ENCODE data around the gene APP. TPM values are rescaled to one million over a fixed set of nuclear protein-coding genes. Genes with fewer than 3 reads are reported as not detected.

APP gene
- total RNA-seq, 4 donors from 2014 or later, result 471 to 1,291 (median 672) TPM

DNA sequence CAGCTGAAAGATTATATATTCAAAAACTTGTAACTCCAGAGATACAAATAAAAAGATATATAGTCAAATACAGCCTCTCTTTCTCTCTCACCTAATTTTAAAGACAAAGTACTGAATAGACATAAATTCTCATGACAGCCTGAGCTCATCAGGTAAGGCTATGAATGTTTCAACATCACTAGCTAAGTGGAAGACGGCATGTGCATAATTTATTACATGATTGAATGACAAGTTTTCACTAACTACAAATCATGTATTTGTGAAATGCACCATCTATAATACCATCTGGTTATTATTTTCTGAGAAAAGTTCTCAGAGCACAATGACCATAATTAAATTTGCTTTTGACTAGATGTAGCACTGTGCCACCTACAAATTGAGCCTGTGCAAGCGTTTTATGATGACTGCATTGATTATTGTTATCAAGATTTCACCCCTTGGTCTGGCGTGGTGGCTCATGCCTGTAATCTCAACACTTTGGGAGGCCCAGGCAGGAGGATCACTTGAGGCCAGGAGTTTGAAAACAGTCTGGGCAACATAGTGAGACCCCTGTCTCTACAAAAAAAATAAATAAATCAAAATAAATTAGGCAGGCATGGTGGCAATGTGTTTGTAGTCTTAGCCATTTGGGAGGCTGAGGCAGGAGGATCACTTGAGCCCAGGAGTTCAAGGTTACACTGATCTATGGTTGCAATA is 128.2 kb downstream of the APP start:
- no peaks in the 10 kb centered on the region for H3K9me3 ChIP-seq
- H3K4me1 ChIP-seq, result no peaks in the 10 kb centered on the region
- no peaks in the 10 kb centered on the region for H3K27me3 ChIP-seq
- WGBS, 2 donors (ENCODE audit: low coverage in 1 of 2), result 83 to 87% methylated on average over 2 to 3 of the region's 3 CpGs
- DNase-seq, result no peak
- H3K27ac ChIP-seq, result no peak overlapping the region
- TF ChIP-seq POLR2A (IDR thresholded peaks at IDR 0.05), result no peak
- no peak for TF ChIP-seq EP300 (IDR thresholded peaks at IDR 0.05; ENCODE audit: low read depth)
- TF ChIP-seq, protein P1, sequence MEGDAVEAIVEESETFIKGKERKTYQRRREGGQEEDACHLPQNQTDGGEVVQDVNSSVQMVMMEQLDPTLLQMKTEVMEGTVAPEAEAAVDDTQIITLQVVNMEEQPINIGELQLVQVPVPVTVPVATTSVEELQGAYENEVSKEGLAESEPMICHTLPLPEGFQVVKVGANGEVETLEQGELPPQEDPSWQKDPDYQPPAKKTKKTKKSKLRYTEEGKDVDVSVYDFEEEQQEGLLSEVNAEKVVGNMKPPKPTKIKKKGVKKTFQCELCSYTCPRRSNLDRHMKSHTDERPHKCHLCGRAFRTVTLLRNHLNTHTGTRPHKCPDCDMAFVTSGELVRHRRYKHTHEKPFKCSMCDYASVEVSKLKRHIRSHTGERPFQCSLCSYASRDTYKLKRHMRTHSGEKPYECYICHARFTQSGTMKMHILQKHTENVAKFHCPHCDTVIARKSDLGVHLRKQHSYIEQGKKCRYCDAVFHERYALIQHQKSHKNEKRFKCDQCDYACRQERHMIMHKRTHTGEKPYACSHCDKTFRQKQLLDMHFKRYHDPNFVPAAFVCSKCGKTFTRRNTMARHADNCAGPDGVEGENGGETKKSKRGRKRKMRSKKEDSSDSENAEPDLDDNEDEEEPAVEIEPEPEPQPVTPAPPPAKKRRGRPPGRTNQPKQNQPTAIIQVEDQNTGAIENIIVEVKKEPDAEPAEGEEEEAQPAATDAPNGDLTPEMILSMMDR (IDR thresholded peaks at IDR 0.05), result no peak
- TF ChIP-seq POLR2AphosphoS5 (IDR thresholded peaks at IDR 0.05), result no peak
- intact Hi-C loops (cut with DNase I; ENCODE audit: low total_unique reads) (no loop called here), in situ Hi-C loops (cut with MboI; ENCODE audit: low pct_ligation_motif_present in 1 of 4, low pct_unique_long_range_greater_than_20kb in 1 of 4, low sequenced_read_pairs in 3 of 4) (no loop called here)
- H3K4me3 ChIP-seq, result no peak overlapping the region
- H3K36me3 ChIP-seq, result peaks cover 0 to 4% (median 0%) of the 10 kb centered on the region in 4 donors

- DNase-seq, result no peak
- Histone ChIP-seq H3K9me3 (no peaks in the 10 kb centered on the region), H3K4me1 (no peaks in the 10 kb centered on the region), H3K27ac (no peak overlapping the region), H3K4me3 (no peak overlapping the region), H3K36me3 (peaks cover 0 to 4% (median 0%) of the 10 kb centered on the region in 4 donors), H3K27me3 (no peaks in the 10 kb centered on the region)
- TF ChIP-seq POLR2AphosphoS5 (IDR thresholded peaks at IDR 0.05), result no peak
- TF ChIP-seq, protein P1 (IDR thresholded peaks at IDR 0.05), result no peak
- no peak for TF ChIP-seq EP300 (IDR thresholded peaks at IDR 0.05; ENCODE audit: low read depth)
- TF ChIP-seq POLR2A (IDR thresholded peaks at IDR 0.05), result no peak
- in situ Hi-C loops (cut with MboI; ENCODE audit: low pct_ligation_motif_present in 1 of 4, low pct_unique_long_range_greater_than_20kb in 1 of 4, low sequenced_read_pairs in 3 of 4), result no loop called here
- intact Hi-C loops (cut with DNase I; ENCODE audit: low total_unique reads), result no loop called here
- WGBS, 2 donors (ENCODE audit: low coverage in 1 of 2), result 65 to 72% methylated on average over 3 of the region's 3 CpGs
Observed at GRCh38 chr21:26041431-26042180, 129.0 kb downstream of the APP start.

- H3K36me3 ChIP-seq, result no peaks in the 10 kb centered on the region
- no peak overlapping the region for H3K4me3 ChIP-seq
- no peaks in the 10 kb centered on the region for H3K4me1 ChIP-seq
- H3K27me3 ChIP-seq, result no peaks in the 10 kb centered on the region
- WGBS, 2 donors (ENCODE audit: low coverage in 1 of 2), result 96 to 99% methylated on average over 4 of the region's 4 CpGs
- intact Hi-C loops (cut with DNase I; ENCODE audit: low total_unique reads) (no loop called here), in situ Hi-C loops (cut with MboI; ENCODE audit: low pct_ligation_motif_present in 1 of 4, low pct_unique_long_range_greater_than_20kb in 1 of 4, low sequenced_read_pairs in 3 of 4) (no loop called here)
- no peak for DNase-seq
- no peaks in the 10 kb centered on the region for H3K9me3 ChIP-seq
- TF ChIP-seq EP300 (IDR thresholded peaks at IDR 0.05; ENCODE audit: low read depth) (no peak), POLR2AphosphoS5 (IDR thresholded peaks at IDR 0.05) (no peak), POLR2A (IDR thresholded peaks at IDR 0.05) (no peak)
- TF ChIP-seq, protein P1 (IDR thresholded peaks at IDR 0.05), result no peak
- no peak overlapping the region for H3K27ac ChIP-seq
Observed at GRCh38 chr21:26036916-26037315, 133.7 kb downstream of the APP start.

DNA sequence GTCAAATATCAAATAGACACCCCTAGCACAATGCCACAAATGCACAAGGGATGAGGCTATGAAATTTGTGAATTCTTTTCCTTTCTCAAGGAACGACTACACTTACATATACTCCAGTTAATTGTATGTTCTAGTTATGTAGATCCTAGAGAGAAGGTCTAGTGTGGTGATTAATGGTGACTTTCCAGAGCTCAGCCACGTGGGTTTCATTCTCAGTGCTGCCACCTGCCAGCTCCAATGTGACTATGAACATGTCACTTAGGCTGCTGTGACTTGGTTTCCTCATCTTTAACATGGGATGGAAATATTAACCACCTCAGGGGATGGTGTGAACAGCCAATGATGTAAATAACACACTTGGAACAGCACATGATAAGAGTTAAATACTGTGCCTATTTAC is 138.3 kb downstream of the APP start:
- no peak overlapping the region for H3K27ac ChIP-seq
- TF ChIP-seq POLR2A (IDR thresholded peaks at IDR 0.05), result no peak
- no peak for TF ChIP-seq POLR2AphosphoS5 (IDR thresholded peaks at IDR 0.05)
- TF ChIP-seq, protein P1 (IDR thresholded peaks at IDR 0.05), result no peak
- no peak for TF ChIP-seq EP300 (IDR thresholded peaks at IDR 0.05; ENCODE audit: low read depth)
- intact Hi-C loops (cut with DNase I; ENCODE audit: low total_unique reads), result no loop called here
- 57 to 76% methylated on average over 2 of the region's 2 CpGs for WGBS, 2 donors (ENCODE audit: low coverage in 1 of 2)
- H3K4me1 ChIP-seq, result peaks cover 0 to 13% (median 8%) of the 10 kb centered on the region in 4 donors
- in situ Hi-C loops (cut with MboI; ENCODE audit: low pct_ligation_motif_present in 1 of 4, low pct_unique_long_range_greater_than_20kb in 1 of 4, low sequenced_read_pairs in 3 of 4), result no loop called here
- H3K27me3 ChIP-seq, result no peaks in the 10 kb centered on the region
- H3K4me3 ChIP-seq, result no peak overlapping the region
- no peaks in the 10 kb centered on the region for H3K9me3 ChIP-seq
- DNase-seq, result no peak
- no peaks in the 10 kb centered on the region for H3K36me3 ChIP-seq
